Neural cell (in vitro differentiated cells): Measurements from ENCODE around the gene TEAD4. TPM values are rescaled to one million over a fixed set of nuclear protein-coding genes. Genes with fewer than 3 reads are reported as not detected.

Experiments
- H2AFZ ChIP-seq: fragments of 200-600, 300-800 bp; sonication (generic), shearing (Covaris generic); 2 replicates; pipeline ENCODE4 v1.6.0; 2014; ENCODE audit warnings: low read depth, mild to moderate bottlenecking, antibody characterized with exemption, low read length, moderate library complexity
- H3F3A ChIP-seq: fragments of 200-600 bp; shearing (Covaris generic); 2 replicates; pipeline ENCODE4 v1.6.1; 2016; ENCODE audit warnings: mild to moderate bottlenecking, moderate library complexity, mixed read lengths, antibody characterized with exemption, low read length; ENCODE audit not compliant: insufficient read depth, poor library complexity, severe bottlenecking
- H3K27ac ChIP-seq: fragments of 200-600, 300-800 bp; sonication (generic), shearing (Covaris generic); 2 replicates; pipeline ENCODE4 v1.5.1; 2014; ENCODE audit warnings: mild to moderate bottlenecking, low read length, moderate library complexity
- H3K27me3 ChIP-seq: fragments of 300-800, 200-600 bp; sonication (generic), shearing (Covaris generic); 2 replicates; pipeline ENCODE4 v1.6.0; 2014; ENCODE audit warnings: mild to moderate bottlenecking, low read depth, low read length, moderate library complexity; ENCODE audit not compliant: insufficient read depth
- H3K36me3 ChIP-seq: fragments of 300-800, 200-600 bp; sonication (generic), shearing (Covaris generic); 2 replicates; pipeline ENCODE4 v1.5.1; 2014; ENCODE audit warnings: mild to moderate bottlenecking, antibody characterized with exemption, low read length, moderate library complexity; ENCODE audit not compliant: insufficient read depth
- H3K4me2 ChIP-seq: fragments of 300-800, 200-600 bp; sonication (generic), shearing (Covaris generic); 2 replicates; pipeline ENCODE4 v1.6.0; 2014; ENCODE audit warnings: mild to moderate bottlenecking, low read length
- H3K4me3 ChIP-seq: fragments of 300-800, 200-600 bp; sonication (generic), shearing (Covaris generic); 2 replicates; pipeline ENCODE4 v1.5.1; 2014; ENCODE audit warnings: mild to moderate bottlenecking, low read length, moderate library complexity
- H3K79me2 ChIP-seq: fragments of 200-600 bp; shearing (Covaris generic); replicated peaks from 2 replicates; pipeline ENCODE4 v1.6.0; 2014; ENCODE audit warnings: mild to moderate bottlenecking, low read length, moderate library complexity; ENCODE audit not compliant: insufficient read depth
- H3K9ac ChIP-seq: fragments of 300-800, 200-600 bp; sonication (generic), shearing (Covaris generic); 2 replicates; pipeline ENCODE4 v1.6.1; 2016; ENCODE audit warnings: mild to moderate bottlenecking, low read length, mixed read lengths
- H3K9me2 ChIP-seq: fragments of 200-600 bp; shearing (Covaris generic); 2 replicates; pipeline ENCODE4 v1.6.1; 2016; ENCODE audit warnings: mild to moderate bottlenecking, low read length, mixed read lengths; ENCODE audit not compliant: insufficient read depth
- H3K9me3 ChIP-seq: fragments of 200-600, 300-800 bp; sonication (generic), shearing (Covaris generic); 2 replicates; pipeline ENCODE4 v1.6.1; 2016; ENCODE audit warnings: mild to moderate bottlenecking, mixed run types, low read length, moderate library complexity, mixed read lengths
- H4K20me1 ChIP-seq: fragments of 200-600 bp; shearing (Covaris generic); 2 replicates; pipeline ENCODE4 v1.6.1; 2016; ENCODE audit warnings: mild to moderate bottlenecking, mixed run types; ENCODE audit not compliant: insufficient read depth
- EP300 ChIP-seq: fragments of 450-650 bp; conservative IDR thresholded peaks from 2 replicates; pipeline ENCODE4 v1.6.1; 2014; ENCODE audit warnings: antibody characterized with exemption, mild to moderate bottlenecking, moderate library complexity; ENCODE audit not compliant: poor library complexity, severe bottlenecking
- EZH2 ChIP-seq: fragments of 200-600, 300-800 bp; shearing (Covaris generic), sonication (generic); IDR thresholded peaks from 2 replicates; pipeline ENCODE4 v1.6.1; 2014; ENCODE audit warnings: antibody characterized with exemption, low read length, borderline replicate concordance, mild to moderate bottlenecking; ENCODE audit not compliant: insufficient read depth, poor library complexity, severe bottlenecking
- MXI1 ChIP-seq: fragments of 450-650 bp; conservative IDR thresholded peaks from 2 replicates; pipeline ENCODE4 v1.6.1; 2014; ENCODE audit warnings: antibody characterized with exemption, mild to moderate bottlenecking; ENCODE audit not compliant: poor library complexity, severe bottlenecking
- POLR2AphosphoS5 ChIP-seq: IDR thresholded peaks from 2 replicates; pipeline ENCODE4 v1.6.1; 2012
- RAD21 ChIP-seq: fragments of 450-650 bp; conservative IDR thresholded peaks from 2 replicates; pipeline ENCODE4 v1.6.1; 2014; ENCODE audit warnings: antibody characterized with exemption, mild to moderate bottlenecking, moderate library complexity
- SMC3 ChIP-seq: fragments of 450-650 bp; conservative IDR thresholded peaks from 2 replicates; pipeline ENCODE4 v1.6.1; 2014; ENCODE audit warnings: antibody characterized with exemption, mild to moderate bottlenecking, moderate library complexity; ENCODE audit not compliant: poor library complexity
- TAF1 ChIP-seq: IDR thresholded peaks from 2 replicates; pipeline ENCODE4 v1.6.1; 2012; ENCODE audit warnings: low read depth
- polyA plus RNA-seq: library from polyadenylated mRNA; depleted of rRNA; stranded (reverse); fragments of >200 nt; gene quantifications from 2 replicates; pipeline ENCODE4 v1.2.3, GENCODE V29; 2014
- TF ChIP-seq, protein P1 (sequence below): fragments of 450-650 bp; IDR thresholded peaks from 2 replicates; pipeline ENCODE4 v1.5.1; 2014; ENCODE audit warnings: antibody characterized with exemption, mild to moderate bottlenecking, moderate library complexity; ENCODE audit not compliant: poor library complexity, severe bottlenecking
- TF ChIP-seq, protein P2 (sequence below): IDR thresholded peaks from 2 replicates; pipeline ENCODE4 v1.6.1; 2012; ENCODE audit warnings: borderline replicate concordance

The TEAD4 gene
- polyA plus RNA-seq, 1 donor from 2014 or later = 1.6 TPM

GRCh38 chr12:3032770-3033538 is 73.8 kb downstream of the TEAD4 start:
- Histone ChIP-seq H3K36me3 (no peaks in the 10 kb centered on the region), H3K79me2 (no peaks in the 10 kb centered on the region), H3K9me2 (no peaks in the 10 kb centered on the region), H3K4me2 (no peak overlapping the region), H3K27me3 (no peaks in the 10 kb centered on the region), H2AFZ (no peak overlapping the region), H3K27ac (no peak overlapping the region), H3K4me3 (no peak overlapping the region), H3F3A (no peaks in the 10 kb centered on the region), H4K20me1 (no peaks in the 10 kb centered on the region), H3K9ac (no peak overlapping the region), H3K9me3 (no peaks in the 10 kb centered on the region)
- no peak for TF ChIP-seq POLR2AphosphoS5
- no peak for TF ChIP-seq MXI1
- TF ChIP-seq, protein P1, sequence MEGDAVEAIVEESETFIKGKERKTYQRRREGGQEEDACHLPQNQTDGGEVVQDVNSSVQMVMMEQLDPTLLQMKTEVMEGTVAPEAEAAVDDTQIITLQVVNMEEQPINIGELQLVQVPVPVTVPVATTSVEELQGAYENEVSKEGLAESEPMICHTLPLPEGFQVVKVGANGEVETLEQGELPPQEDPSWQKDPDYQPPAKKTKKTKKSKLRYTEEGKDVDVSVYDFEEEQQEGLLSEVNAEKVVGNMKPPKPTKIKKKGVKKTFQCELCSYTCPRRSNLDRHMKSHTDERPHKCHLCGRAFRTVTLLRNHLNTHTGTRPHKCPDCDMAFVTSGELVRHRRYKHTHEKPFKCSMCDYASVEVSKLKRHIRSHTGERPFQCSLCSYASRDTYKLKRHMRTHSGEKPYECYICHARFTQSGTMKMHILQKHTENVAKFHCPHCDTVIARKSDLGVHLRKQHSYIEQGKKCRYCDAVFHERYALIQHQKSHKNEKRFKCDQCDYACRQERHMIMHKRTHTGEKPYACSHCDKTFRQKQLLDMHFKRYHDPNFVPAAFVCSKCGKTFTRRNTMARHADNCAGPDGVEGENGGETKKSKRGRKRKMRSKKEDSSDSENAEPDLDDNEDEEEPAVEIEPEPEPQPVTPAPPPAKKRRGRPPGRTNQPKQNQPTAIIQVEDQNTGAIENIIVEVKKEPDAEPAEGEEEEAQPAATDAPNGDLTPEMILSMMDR = no peak
- no peak for TF ChIP-seq EZH2
- TF ChIP-seq RAD21 = no peak
- TF ChIP-seq, protein P2, sequence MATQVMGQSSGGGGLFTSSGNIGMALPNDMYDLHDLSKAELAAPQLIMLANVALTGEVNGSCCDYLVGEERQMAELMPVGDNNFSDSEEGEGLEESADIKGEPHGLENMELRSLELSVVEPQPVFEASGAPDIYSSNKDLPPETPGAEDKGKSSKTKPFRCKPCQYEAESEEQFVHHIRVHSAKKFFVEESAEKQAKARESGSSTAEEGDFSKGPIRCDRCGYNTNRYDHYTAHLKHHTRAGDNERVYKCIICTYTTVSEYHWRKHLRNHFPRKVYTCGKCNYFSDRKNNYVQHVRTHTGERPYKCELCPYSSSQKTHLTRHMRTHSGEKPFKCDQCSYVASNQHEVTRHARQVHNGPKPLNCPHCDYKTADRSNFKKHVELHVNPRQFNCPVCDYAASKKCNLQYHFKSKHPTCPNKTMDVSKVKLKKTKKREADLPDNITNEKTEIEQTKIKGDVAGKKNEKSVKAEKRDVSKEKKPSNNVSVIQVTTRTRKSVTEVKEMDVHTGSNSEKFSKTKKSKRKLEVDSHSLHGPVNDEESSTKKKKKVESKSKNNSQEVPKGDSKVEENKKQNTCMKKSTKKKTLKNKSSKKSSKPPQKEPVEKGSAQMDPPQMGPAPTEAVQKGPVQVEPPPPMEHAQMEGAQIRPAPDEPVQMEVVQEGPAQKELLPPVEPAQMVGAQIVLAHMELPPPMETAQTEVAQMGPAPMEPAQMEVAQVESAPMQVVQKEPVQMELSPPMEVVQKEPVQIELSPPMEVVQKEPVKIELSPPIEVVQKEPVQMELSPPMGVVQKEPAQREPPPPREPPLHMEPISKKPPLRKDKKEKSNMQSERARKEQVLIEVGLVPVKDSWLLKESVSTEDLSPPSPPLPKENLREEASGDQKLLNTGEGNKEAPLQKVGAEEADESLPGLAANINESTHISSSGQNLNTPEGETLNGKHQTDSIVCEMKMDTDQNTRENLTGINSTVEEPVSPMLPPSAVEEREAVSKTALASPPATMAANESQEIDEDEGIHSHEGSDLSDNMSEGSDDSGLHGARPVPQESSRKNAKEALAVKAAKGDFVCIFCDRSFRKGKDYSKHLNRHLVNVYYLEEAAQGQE = no peak
- TF ChIP-seq EP300 = no peak
- no peak for TF ChIP-seq SMC3
- no peak for TF ChIP-seq TAF1

DNA sequence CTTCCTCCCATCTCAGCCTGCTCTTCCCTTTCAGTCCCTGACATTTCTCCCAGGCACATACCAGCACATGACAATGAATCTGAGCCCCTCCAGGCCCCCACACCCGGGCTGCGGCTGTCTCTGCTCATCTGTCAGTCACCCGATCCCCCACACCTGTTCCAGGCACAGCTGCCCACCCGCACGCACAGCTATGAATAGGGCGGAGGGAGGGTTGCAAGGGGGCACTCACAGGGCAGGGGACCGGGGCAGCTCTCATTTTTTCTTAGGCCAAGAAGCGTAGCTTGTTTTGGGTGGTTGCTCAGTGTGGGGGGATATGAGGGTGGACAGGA is 74.3 kb downstream of the TEAD4 start:
- Histone ChIP-seq H3K27me3 (no peaks in the 10 kb centered on the region), H3K27ac (no peak overlapping the region)
- TF ChIP-seq RAD21 (no peak), EP300 (no peak), TAF1 (no peak), EZH2 (no peak), MXI1 (no peak), SMC3 (no peak), POLR2AphosphoS5 (no peak)
- TF ChIP-seq, protein P2 = no peak
- TF ChIP-seq, protein P1 = no peak

More for the DNA sequence above, 74.3 kb downstream of the TEAD4 start:
- Histone ChIP-seq H3K36me3 (no peaks in the 10 kb centered on the region), H3K4me3 (no peak overlapping the region), H3K9me3 (no peaks in the 10 kb centered on the region), H3K9ac (no peak overlapping the region), H3K79me2 (no peaks in the 10 kb centered on the region), H3K9me2 (no peaks in the 10 kb centered on the region), H2AFZ (no peak overlapping the region), H3K4me2 (no peak overlapping the region), H4K20me1 (no peaks in the 10 kb centered on the region), H3F3A (no peaks in the 10 kb centered on the region)
